ENCODE measurements around the gene PRXL2B. TPM values are rescaled to one million over a fixed set of nuclear protein-coding genes. Genes with fewer than 3 reads are reported as not detected.
A peak's percentile ranks its signal among the peaks of the same experiment; 100 is the strongest.
"Not testable (repeated sequence)": the region's sequence is repeated elsewhere in the genome, so short reads cannot be mapped to it uniquely, and the experiment has no call there.

PRXL2B gene
- total RNA-seq, 2 donors from 2014 or later: 27.4 to 36.3 TPM

DNA sequence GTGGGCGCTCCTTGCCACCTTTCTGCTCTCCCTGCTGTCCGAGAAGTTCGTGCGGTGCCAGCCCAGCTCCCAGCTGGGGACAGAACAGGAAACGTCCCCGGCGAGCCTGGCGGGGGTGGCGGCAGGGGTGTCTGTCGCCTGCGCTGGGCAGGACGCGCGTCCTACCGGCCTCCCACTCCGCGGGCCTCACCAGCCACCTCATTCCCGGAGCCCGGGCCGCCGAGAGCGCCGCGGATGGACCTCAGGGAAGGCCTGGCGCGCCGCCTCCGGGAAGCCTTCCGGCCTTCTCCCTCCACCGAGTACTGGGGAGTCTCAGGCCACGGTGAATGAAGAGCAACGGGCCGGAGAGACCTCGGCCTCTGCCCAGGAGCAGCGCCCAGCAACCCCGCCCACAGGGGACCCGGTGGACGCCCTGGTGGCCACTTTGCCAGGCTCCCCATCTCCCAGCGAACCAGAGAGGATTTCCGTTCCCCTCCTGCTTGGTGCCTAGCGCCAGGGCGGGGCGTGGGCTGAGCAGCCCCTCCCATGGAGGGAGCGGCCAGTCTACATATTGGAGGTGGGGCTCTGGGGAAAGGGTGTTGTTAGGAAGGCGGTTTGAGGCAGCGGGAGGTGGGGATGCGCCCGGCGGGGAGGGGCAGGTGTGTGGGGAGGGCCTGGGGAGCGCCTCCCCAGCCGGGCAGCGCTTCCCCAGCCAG, 39.9 kb upstream of the PRXL2B start:
- H3K4me1 Mint-ChIP-seq: no peaks in the 10 kb centered on the region
- H3K27me3 Mint-ChIP-seq: no peaks in the 10 kb centered on the region
- peak overlapping the region; percentile 84 for H3K4me3 Mint-ChIP-seq
- no peaks in the 10 kb centered on the region for H3K9me3 Mint-ChIP-seq
- ATAC-seq (replicated peaks): peak; percentile 61
- peak overlapping the region; percentile 95 for H3K27ac Mint-ChIP-seq
- peaks cover 16% of the 10 kb centered on the region for H3K36me3 Mint-ChIP-seq (ENCODE audit: low read depth)

DNA sequence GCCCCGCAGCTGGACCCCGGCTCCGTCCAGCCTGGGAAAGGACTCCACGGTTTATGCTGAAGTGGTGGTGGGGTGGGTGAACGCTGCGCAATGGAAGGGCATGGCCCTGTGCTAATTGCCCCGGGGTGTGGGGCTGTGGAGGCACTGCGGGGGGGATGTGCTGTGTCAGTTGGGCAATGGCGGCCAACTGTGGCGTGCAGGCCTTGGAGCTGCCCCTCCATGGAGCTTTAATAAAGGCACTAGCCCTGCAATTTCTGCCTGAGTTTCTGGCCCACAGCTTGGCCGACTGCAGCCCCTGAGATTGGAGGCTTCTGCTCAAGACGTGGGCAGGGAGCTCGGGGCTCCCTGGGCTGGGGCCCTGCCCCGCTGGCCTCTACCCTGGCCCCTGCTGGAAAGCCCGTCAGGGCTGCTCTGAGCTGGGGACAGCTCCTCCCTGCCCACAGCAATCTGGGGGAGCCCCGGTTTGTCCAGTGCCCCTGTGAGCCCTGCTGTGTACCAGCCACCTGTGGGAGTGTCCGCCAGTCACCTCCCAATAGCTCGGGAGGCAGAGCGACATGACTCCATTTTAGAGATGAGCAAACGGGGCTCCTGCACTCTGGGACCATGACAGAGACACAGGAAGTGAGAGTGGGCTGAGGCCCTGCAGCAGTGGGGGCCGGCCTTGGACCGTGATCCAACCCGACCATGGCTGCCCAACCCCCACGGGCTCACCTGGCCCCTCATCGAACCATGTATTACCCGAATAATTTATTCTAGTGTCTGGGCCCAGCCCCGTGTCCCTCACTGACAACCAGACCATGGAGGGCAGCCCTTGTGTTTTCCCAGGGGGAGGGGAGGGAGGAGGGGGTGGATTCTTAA, 39.1 kb upstream of the PRXL2B start:
- H3K9me3 Mint-ChIP-seq: no peaks in the 10 kb centered on the region
- peak; percentile 40 for ATAC-seq (replicated peaks)
- peak overlapping the region; percentile 95 for H3K27ac Mint-ChIP-seq
- peaks cover 16% of the 10 kb centered on the region for H3K36me3 Mint-ChIP-seq (ENCODE audit: low read depth)
- no peaks in the 10 kb centered on the region for H3K4me1 Mint-ChIP-seq
- no peaks in the 10 kb centered on the region for H3K27me3 Mint-ChIP-seq
- peak overlapping the region; percentile 84 for H3K4me3 Mint-ChIP-seq

DNA sequence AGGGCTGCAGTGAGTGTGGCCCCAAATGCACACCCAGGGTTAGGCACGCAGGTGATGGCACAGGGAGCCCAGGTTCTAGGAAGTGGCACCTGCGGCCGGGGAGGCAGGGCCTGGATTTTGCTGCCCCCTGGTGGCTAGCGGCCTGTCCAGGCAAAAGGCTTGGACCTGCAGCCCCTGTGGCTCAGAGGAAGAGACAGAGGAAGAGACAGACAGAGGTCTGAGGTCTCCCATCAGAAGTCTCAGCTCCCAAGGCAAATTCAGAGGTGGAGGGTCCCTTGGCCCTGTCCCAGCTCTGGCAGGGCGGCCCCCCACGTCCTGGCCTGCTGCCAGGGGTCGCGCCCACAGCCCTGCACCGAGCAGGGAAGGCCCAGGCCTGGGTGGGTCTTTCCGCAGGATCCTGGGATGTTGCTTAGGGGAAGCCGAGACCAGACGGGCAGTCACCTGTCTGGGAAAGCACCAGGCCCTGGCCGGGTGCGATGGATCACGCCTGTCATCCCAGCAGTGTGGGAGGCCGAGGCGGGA, 38.4 kb upstream of the PRXL2B start:
- no peaks in the 10 kb centered on the region for H3K4me1 Mint-ChIP-seq
- H3K9me3 Mint-ChIP-seq: no peaks in the 10 kb centered on the region
- H3K27ac Mint-ChIP-seq: peak overlapping the region; percentile 95
- no peaks in the 10 kb centered on the region for H3K27me3 Mint-ChIP-seq
- peak; percentile 42 for ATAC-seq (replicated peaks)
- H3K36me3 Mint-ChIP-seq (ENCODE audit: low read depth): peaks cover 16% of the 10 kb centered on the region
- peak overlapping the region; percentile 84 for H3K4me3 Mint-ChIP-seq

DNA sequence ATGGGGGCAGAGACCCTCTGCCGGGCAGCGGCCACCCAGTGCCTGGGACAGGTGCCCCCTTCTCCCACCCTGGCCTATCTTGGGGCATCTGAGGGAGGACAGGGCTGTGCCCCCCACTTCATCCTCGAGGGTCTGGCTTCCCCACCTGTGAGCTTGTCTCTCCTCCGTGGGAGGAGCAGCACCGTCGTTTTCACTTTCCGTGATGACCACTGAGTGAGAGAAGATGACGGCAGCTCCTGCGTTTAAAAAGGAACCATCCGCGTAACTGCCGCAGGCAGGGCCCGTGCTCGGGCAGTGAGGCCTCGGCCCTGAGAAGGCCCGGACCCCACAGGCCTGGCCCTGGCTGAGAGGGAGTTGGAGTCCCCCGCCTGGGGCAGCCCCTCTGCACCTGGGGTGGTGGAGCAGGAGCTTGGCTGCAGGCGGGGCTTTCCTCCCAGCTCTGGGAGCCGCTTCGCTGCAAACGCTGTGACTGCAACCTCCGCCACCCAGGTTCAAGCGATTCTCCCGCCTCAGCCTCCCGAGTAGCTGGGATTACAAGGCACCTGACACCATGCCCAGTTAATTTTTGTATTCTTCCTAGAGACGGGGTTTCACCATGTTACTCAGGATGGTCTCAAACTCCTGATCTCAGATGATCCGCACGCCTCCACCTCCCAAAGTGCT, 37.1 kb upstream of the PRXL2B start:
- H3K27me3 Mint-ChIP-seq; ATAC-seq (replicated peaks); H3K4me1 Mint-ChIP-seq; H3K9me3 Mint-ChIP-seq: not testable (repeated sequence)
- H3K27ac Mint-ChIP-seq: peak overlapping the region; percentile 95
- H3K36me3 Mint-ChIP-seq (ENCODE audit: low read depth): peaks cover 17% of the 10 kb centered on the region
- peak overlapping the region; percentile 84 for H3K4me3 Mint-ChIP-seq

DNA sequence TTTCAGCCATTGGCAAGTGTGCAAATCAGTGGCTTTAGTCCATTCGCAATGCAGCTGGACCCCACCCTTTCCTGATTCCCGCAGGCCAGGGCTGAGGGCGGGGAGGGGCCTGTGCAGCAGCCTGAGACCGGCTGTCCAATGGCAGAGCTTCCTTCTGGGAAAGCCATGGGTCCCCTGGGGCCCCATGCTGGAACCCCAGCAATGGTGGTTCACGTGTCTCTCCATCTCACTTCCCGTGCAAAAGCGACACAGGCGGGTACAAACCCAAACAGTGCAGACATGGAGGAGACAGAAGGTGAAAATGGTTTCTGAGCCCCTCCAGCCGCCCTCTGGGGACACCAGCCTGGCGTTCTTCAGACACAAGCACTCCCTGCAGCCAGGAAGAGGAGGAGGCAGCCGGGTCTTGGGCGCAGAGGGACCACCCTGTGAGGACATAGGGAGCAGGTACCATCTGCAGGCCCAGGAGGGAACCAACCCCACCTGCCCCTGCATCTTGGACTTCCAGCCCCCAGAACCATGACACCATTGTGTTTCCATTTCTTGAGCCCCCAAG, 36.2 kb upstream of the PRXL2B start:
- not testable (repeated sequence) for H3K27me3 Mint-ChIP-seq; H3K9me3 Mint-ChIP-seq; ATAC-seq (replicated peaks); H3K4me1 Mint-ChIP-seq
- Mint-ChIP-seq H3K36me3 (ENCODE audit: low read depth) (peaks cover 24% of the 10 kb centered on the region), H3K27ac (peak overlapping the region; percentile 65), H3K4me3 (peak overlapping the region; percentile 84)

DNA sequence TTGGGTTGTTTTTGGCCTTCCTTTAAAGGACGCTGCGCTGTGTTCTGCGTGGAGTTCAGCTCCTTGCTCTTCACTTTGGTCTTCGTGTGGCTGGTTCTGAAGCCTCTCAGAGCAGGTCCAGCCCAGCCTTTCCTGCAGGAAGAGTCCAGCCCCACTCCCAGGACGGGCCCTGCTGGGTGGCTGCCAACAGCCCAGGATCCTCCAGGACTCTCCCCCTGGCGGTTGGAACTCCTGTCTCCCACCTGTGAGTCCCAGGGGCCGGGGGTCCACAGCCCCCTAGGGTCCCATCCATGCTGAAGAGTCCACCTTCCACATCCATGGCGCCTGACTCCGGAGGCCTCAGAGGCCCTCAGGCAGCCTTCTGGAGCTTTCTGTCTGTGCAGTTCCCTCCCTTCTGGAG, 35.0 kb upstream of the PRXL2B start:
- not testable (repeated sequence) for ATAC-seq (replicated peaks); H3K4me3 Mint-ChIP-seq; H3K27me3 Mint-ChIP-seq; H3K27ac Mint-ChIP-seq; H3K4me1 Mint-ChIP-seq; H3K9me3 Mint-ChIP-seq
- H3K36me3 Mint-ChIP-seq (ENCODE audit: low read depth): peaks cover 35% of the 10 kb centered on the region

DNA sequence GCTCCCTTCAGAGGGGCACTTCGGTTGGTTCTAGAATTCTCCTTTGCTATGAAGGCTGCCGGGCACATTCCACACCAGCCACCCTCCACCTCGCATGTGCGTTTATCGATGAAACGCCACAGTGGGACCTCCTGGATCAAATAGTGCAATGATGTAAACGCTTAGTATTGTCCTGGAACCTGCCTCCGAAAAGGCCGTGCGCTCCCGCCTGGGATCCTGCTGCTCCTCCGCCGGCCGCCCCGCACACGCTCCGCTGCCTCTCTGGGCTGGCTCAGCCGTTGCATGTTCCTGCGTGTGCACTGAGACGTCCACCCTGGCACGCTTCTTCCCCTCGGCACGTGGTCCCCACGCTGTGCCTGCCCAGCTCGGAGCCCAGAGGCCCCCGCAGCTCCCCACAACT, 34.4 kb upstream of the PRXL2B start:
- Mint-ChIP-seq H3K27me3 (no peaks in the 10 kb centered on the region), H3K36me3 (ENCODE audit: low read depth) (peaks cover 36% of the 10 kb centered on the region), H3K27ac (no peak overlapping the region), H3K4me1 (peaks cover 4% of the 10 kb centered on the region), H3K9me3 (no peaks in the 10 kb centered on the region), H3K4me3 (no peak overlapping the region)
- no peak for ATAC-seq (replicated peaks)

DNA sequence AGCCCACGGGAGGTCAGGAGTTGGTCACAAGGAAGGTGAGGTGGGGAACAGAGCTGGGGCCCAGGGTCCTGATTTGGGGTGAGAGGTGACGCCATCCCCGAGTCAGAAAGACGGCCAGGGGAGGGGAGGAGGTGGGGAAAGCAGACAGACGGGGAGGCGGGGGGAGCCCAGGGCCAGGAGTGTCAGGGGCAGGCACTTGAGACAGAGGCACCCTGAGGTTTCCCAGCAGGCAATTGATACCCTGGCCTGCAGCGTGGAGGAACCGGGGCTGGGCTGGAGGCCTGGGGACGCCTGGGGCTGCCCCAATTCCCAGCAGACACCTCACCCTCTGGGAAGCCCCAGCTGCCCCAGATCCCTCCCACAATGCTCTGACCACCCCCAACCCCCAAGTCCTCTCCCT, 33.5 kb upstream of the PRXL2B start:
- not testable (repeated sequence) for H3K9me3 Mint-ChIP-seq; ATAC-seq (replicated peaks); H3K4me1 Mint-ChIP-seq; H3K4me3 Mint-ChIP-seq; H3K27me3 Mint-ChIP-seq; H3K27ac Mint-ChIP-seq
- H3K36me3 Mint-ChIP-seq (ENCODE audit: low read depth): peaks cover 45% of the 10 kb centered on the region

DNA sequence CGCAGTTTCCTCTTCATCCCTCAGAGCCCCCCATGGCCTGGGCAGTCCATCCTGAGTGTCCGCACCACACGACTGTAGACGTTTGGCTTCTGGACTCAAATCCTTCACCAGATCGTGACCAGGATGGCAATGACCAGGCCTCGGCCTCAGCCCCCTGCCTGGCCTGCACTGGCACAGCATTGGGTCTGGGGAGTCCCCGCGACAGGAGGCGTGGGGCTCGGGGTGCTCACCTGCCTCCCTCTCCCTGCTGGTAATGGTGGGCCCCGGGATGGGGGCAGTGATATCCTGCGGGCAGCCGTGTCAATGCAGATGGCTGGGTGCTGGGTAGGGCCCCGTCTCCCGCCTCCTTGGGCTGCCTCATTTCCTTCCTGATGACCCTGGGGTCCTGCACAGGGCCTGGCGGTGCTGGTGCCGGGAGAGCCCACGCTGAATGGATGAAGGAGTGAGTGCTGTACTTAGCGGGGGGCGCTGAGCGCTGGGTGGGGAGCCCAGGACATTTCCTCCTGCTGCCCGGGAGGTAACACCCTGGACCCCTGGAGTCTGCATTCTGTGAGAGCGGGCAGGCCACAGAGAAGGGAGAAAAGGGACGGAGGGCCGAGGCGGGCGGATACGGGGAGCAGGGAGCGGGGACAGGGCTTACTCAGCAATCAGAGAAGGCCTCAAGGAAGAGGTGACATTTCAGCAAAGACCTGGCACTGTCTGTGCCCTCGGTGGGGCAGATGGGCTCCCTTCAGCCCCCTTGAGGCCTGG, 32.5 kb upstream of the PRXL2B start:
- Mint-ChIP-seq H3K4me1 (peaks cover 4% of the 10 kb centered on the region), H3K36me3 (ENCODE audit: low read depth) (peaks cover 55% of the 10 kb centered on the region), H3K4me3 (peak overlapping the region; percentile 96), H3K27me3 (no peaks in the 10 kb centered on the region), H3K27ac (peak overlapping the region; percentile 72), H3K9me3 (no peaks in the 10 kb centered on the region)
- ATAC-seq (replicated peaks): no peak

DNA sequence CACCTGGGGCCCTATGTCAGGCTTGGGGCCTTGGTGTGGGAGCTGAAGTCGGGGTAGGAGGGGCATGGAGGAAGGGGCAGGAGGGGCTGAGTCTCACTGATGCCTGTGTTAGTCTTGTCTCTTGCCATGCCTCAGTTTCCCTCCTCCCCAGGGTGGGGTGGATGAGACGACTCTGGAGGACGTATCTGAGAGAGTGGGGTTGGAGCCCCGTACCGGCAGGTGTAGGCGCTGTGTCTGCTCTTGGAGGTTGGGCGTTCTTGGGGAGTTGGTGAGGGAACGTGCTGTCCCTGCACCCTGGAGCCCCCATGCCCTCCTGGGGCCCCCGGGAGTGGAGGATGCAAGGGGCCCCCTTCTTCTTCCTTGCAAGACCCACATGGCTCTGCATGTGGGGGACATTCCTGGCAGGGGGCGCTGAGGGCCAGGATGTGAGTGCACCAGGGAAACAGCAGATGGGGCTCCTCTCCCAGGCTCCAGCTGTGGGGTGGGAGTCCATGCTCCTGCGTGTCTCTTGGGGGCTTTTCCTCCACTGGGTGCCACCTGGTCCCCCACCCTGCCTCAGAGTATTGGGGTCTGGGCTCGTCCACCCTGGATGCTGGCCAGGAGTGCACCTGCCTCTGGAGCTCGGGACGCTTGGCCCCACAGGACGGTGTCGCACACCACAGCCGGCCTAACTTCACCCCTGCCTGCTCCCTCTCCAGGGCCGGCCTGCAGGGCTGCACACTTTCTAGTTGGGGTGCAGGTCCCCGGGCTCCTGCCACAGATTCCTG, 31.8 kb upstream of the PRXL2B start:
- ATAC-seq (replicated peaks): no peak
- Mint-ChIP-seq H3K27me3 (no peaks in the 10 kb centered on the region), H3K4me1 (peaks cover 4% of the 10 kb centered on the region), H3K9me3 (no peaks in the 10 kb centered on the region), H3K36me3 (ENCODE audit: low read depth) (peaks cover 59% of the 10 kb centered on the region), H3K4me3 (peak overlapping the region; percentile 96), H3K27ac (peak overlapping the region; percentile 94)

DNA sequence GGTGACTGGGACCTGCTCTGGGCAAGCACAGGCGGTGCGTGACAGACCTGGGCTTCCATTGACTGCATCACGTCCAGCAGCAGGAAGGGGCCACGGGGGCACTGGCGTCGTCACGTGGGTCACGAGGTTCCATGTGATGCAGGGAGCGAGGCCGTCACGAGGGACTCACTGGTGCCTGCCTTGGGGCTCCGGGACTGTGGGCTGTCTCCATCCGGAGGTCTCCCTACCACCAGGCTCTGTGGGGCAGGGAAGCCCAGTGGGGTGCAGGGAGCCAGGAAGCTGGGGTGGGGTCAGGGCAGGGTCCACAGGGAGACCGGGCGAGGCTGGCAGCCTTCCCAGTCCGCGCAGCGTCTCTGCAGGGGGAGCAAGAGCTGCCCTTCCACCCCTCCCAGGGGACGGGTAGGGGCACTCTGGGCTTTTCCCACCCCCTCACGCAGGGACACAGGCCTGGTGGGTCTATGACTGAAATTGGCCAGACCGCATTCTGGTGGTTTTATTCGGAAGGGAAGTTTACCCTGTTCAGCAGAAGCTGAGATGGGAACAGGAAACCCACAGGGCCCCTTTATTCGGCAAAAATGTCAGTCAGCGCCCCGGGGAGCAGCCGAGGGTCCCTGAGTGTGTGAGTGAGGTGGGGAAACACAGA, 30.8 kb upstream of the PRXL2B start:
- peaks cover 4% of the 10 kb centered on the region for H3K4me1 Mint-ChIP-seq
- ATAC-seq (replicated peaks): peak; percentile 79
- peaks cover 61% of the 10 kb centered on the region for H3K36me3 Mint-ChIP-seq (ENCODE audit: low read depth)
- no peaks in the 10 kb centered on the region for H3K9me3 Mint-ChIP-seq
- peak overlapping the region; percentile 94 for H3K27ac Mint-ChIP-seq
- H3K27me3 Mint-ChIP-seq: no peaks in the 10 kb centered on the region
- peak overlapping the region; percentile 96 for H3K4me3 Mint-ChIP-seq

DNA sequence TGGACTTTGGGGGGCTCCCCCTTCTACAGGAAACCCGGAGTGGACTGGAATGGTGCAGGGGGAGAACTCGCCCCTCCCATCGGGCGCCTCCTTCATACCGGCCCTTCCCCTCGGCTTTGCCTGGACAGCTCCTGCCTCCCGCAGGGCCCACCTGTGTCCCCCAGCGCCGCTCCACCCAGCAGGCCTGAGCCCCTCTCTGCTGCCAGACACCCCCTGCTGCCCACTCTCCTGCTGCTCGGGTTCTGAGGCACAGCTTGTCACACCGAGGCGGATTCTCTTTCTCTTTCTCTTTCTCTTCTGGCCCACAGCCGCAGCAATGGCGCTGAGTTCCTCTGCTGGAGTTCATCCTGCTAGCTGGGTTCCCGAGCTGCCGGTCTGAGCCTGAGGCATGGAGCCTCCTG, 30.3 kb upstream of the PRXL2B start, which contains the start of gene TNFRSF14:
TNFRSF14 (plus strand) TSS at position 95 of the 401 bp plus-strand sequence; CDS start at position 389, 294 bp downstream.
- Mint-ChIP-seq H3K4me1 (peaks cover 7% of the 10 kb centered on the region), H3K27ac (peak within 1 kb of the TSS; percentile 94), H3K9me3 (no peaks in the 10 kb centered on the region), H3K4me3 (peak within 1 kb of the TSS; percentile 96), H3K36me3 (ENCODE audit: low read depth) (peaks cover 63% of the 10 kb centered on the region), H3K27me3 (no peaks in the 10 kb centered on the region)
- peak; percentile 57 for ATAC-seq (replicated peaks)

All from activated T-helper 17 cell treated with anti-CD3 and anti-CD28 coated beads, Interleukin-2, amount 50 U/mL, for 72 hours (primary cell).